ENCODE results near the gene NT5C3B. TPM values are rescaled to one million over a fixed set of nuclear protein-coding genes. Genes with fewer than 3 reads are reported as not detected.
A peak's percentile ranks its signal among the peaks of the same experiment; 100 is the strongest.
"Not testable (repeated sequence)": the region's sequence is repeated elsewhere in the genome, so short reads cannot be mapped to it uniquely, and the experiment has no call there.

NT5C3B gene
- total RNA-seq, 1 donor from 2014 or later: 63.6 TPM

- TF ChIP-seq CTCF (IDR thresholded peaks at IDR 0.05): no peak
- Mint-ChIP-seq H3K27ac (ENCODE audit: unreplicated experiment) (peak within 1 kb of the TSS; percentile 50), H3K36me3 (ENCODE audit: unreplicated experiment) (peaks cover 3% of the 10 kb centered on the region), H3K9me3 (ENCODE audit: unreplicated experiment) (no peaks in the 10 kb centered on the region), H3K4me1 (ENCODE audit: unreplicated experiment) (peaks cover 15% of the 10 kb centered on the region), H3K27me3 (ENCODE audit: unreplicated experiment) (no peaks in the 10 kb centered on the region), H3K4me3 (ENCODE audit: unreplicated experiment) (peak within 1 kb of the TSS; percentile 78)
- DNase-seq (ENCODE audit: extremely low spot score, unreplicated experiment): no peak
Measured at GRCh38 chr17:41837761-41838538, 1.9 kb upstream of the NT5C3B start, which contains the start of gene KLHL10. KLHL10 (plus strand) TSS chr17:41837825; CDS start chr17:41837933, 108 bp downstream.

DNA sequence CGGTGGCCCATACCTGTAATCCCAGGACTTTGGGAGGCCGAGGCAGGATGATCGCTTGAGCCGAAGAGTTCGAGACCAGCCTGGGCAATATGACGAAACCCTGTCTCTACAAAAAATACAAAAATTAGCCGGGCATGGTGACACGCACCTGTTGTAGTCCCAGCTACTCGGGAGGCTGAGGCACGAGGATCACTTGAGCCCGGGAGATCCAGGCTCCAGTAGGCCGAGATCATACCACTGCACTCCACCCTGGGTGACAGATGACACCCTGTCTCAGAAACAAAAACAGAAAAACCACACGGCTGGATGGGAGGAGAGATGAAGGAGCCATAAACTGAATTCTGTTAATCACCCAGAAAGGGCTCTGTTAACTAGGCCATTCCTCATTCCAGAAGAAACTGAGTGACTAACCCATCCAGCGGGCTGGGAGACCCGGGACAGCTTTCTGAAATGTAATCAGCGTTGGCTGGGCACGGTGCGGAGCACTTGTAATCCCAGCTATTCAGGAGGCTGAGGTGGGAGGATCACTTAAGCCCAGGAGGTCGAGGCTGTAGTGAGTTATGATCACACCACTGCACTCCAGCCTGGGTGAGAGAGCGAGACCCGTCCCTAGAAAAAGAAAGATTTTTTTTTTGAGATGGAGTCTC lies 641 bp upstream of the NT5C3B start:
- H3K4me3 Mint-ChIP-seq (ENCODE audit: unreplicated experiment): peak overlapping the region; percentile 78
- peaks cover 5% of the 10 kb centered on the region for H3K36me3 Mint-ChIP-seq (ENCODE audit: unreplicated experiment)
- H3K4me1 Mint-ChIP-seq (ENCODE audit: unreplicated experiment): peaks cover 15% of the 10 kb centered on the region
- H3K9me3 Mint-ChIP-seq (ENCODE audit: unreplicated experiment): no peaks in the 10 kb centered on the region
- H3K27ac Mint-ChIP-seq (ENCODE audit: unreplicated experiment): peak overlapping the region; percentile 50
- no peaks in the 10 kb centered on the region for H3K27me3 Mint-ChIP-seq (ENCODE audit: unreplicated experiment)
- DNase-seq (ENCODE audit: extremely low spot score, unreplicated experiment): no peak
- TF ChIP-seq CTCF (IDR thresholded peaks at IDR 0.05): no peak

GRCh38 chr17:41835214-41835799 lies 725 bp downstream of the NT5C3B start:
- peaks cover 15% of the 10 kb centered on the region for H3K4me1 Mint-ChIP-seq (ENCODE audit: unreplicated experiment)
- H3K27ac Mint-ChIP-seq (ENCODE audit: unreplicated experiment): no peak overlapping the region
- H3K27me3 Mint-ChIP-seq (ENCODE audit: unreplicated experiment): no peaks in the 10 kb centered on the region
- H3K9me3 Mint-ChIP-seq (ENCODE audit: unreplicated experiment): no peaks in the 10 kb centered on the region
- TF ChIP-seq CTCF (IDR thresholded peaks at IDR 0.05): no peak
- DNase-seq (ENCODE audit: extremely low spot score, unreplicated experiment): no peak
- peaks cover 12% of the 10 kb centered on the region for H3K36me3 Mint-ChIP-seq (ENCODE audit: unreplicated experiment)
- peak overlapping the region; percentile 78 for H3K4me3 Mint-ChIP-seq (ENCODE audit: unreplicated experiment)

- H3K9me3 Mint-ChIP-seq (ENCODE audit: unreplicated experiment); H3K4me1 Mint-ChIP-seq (ENCODE audit: unreplicated experiment); DNase-seq (ENCODE audit: extremely low spot score, unreplicated experiment); H3K4me3 Mint-ChIP-seq (ENCODE audit: unreplicated experiment); H3K27me3 Mint-ChIP-seq (ENCODE audit: unreplicated experiment); H3K27ac Mint-ChIP-seq (ENCODE audit: unreplicated experiment): not testable (repeated sequence)
- H3K36me3 Mint-ChIP-seq (ENCODE audit: unreplicated experiment): peaks cover 24% of the 10 kb centered on the region
Measured at GRCh38 chr17:41829961-41830360, 6.1 kb downstream of the NT5C3B start.

GRCh38 chr17:41825175-41825845 lies 10.7 kb downstream of the NT5C3B start:
- no peak for TF ChIP-seq CTCF (IDR thresholded peaks at IDR 0.05)
- no peaks in the 10 kb centered on the region for H3K4me1 Mint-ChIP-seq (ENCODE audit: unreplicated experiment)
- H3K36me3 Mint-ChIP-seq (ENCODE audit: unreplicated experiment): peaks cover 14% of the 10 kb centered on the region
- no peak overlapping the region for H3K27ac Mint-ChIP-seq (ENCODE audit: unreplicated experiment)
- no peak for DNase-seq (ENCODE audit: extremely low spot score, unreplicated experiment)
- no peaks in the 10 kb centered on the region for H3K27me3 Mint-ChIP-seq (ENCODE audit: unreplicated experiment)
- no peaks in the 10 kb centered on the region for H3K9me3 Mint-ChIP-seq (ENCODE audit: unreplicated experiment)
- H3K4me3 Mint-ChIP-seq (ENCODE audit: unreplicated experiment): no peak overlapping the region
